GM18519 (cell line): ENCODE results near the gene SNAPC2.

Experiments used
- ATAC-seq: cut with Tn5 transposase; IDR thresholded peaks from one replicate; pipeline ENCODE4 v1.9.1; 2021; ENCODE audit warnings: mild to moderate bottlenecking, moderate library complexity; ENCODE audit not compliant: unreplicated experiment, low FRiP score

SNAPC2 gene

GRCh38 chr19:7962644-7963268 is 42.6 kb downstream of the SNAPC2 start:
- ATAC-seq = no peak

DNA sequence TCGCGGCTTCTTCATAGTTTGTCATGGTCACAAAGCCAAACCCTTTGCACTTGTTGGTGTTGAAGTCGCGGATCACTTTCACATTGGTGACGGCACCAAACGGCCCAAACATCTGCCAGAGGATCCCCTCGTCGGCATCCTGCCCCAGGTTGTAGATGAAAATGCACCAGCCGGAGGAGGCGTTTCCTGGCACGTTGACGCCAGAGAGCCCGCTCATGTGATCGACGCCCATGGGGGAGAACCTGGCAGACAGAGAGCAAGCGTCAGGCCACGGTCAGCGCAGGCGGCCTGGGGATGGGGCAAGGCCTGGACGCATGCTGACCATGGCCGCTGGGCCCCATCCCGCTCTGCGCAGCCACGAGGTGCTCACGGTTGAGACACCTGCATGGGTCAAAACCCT is 43.4 kb downstream of the SNAPC2 start:
- ATAC-seq = no peak

DNA sequence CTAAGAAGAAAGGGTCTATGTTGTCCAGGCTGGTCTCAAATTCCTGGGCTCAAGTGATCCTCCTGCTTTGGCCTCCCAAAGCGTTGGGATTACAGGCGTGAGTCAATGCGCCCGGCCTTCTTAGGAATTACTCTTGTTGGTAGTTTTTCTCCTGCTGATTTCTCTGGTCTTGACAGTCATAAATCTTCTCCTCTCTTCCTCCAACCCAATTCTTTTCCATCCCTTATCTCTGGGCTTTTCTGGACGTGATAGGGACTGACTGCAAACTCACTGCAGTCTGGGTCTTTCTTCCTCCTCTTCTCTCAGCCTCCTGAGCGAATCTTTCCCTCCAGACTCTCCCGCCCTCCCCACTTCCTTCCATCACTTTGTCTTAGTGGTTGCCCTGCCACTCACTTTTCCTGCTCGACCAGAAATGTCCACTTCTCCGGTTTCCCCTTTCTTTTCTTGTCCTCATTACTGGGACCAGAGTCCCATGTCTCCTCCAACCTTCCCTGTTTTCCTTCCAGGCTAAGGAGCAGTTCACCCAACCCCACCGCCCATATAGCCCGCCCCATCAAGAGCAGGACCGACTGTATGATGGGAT is 45.2 kb downstream of the SNAPC2 start:
- no peak for ATAC-seq

- no peak for ATAC-seq
These were observed 46.0 kb downstream of the SNAPC2 start for GRCh38 chr19:7965921-7966665.

- ATAC-seq = no peak
These were observed 48.1 kb downstream of the SNAPC2 start for GRCh38 chr19:7968008-7968795.

DNA sequence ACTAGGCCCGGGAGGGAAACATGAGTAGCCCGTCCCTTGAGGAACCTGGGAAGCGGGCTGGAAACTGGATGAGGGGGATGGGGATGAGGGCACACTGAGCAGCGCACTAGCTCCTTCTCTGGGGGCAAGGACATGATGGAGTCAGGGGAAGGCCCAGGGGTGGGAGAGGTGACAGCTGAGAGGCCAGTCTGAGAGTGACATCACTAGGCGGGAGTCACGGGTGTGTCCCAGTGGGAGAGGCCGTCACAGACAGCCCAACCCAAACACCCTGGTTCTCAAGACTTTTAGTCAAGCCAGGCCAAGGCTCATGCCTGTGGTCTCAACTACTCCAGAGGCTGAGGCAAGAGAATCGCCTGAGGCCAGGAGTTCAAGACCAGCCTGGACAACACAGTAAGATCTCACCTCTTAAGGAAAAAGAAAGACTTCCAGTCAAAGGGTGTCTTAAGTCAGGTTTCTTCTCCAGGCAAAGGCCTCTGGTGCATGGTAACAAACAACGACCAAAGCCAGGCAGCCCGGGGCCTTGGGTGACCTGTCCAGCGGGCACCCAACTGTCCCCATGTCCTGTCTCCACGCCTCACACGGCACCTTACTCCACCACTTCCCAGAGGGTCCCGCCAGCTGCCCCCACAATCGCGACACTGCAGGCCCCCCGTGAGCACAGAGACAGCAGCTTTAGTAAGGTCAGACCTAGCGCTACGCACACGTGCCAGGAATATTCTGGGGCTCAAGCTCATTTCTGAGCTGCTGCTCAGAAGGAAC is 48.8 kb downstream of the SNAPC2 start:
- no peak for ATAC-seq

- no peak for ATAC-seq
These were observed 49.4 kb downstream of the SNAPC2 start for GRCh38 chr19:7969555-7969939.

DNA sequence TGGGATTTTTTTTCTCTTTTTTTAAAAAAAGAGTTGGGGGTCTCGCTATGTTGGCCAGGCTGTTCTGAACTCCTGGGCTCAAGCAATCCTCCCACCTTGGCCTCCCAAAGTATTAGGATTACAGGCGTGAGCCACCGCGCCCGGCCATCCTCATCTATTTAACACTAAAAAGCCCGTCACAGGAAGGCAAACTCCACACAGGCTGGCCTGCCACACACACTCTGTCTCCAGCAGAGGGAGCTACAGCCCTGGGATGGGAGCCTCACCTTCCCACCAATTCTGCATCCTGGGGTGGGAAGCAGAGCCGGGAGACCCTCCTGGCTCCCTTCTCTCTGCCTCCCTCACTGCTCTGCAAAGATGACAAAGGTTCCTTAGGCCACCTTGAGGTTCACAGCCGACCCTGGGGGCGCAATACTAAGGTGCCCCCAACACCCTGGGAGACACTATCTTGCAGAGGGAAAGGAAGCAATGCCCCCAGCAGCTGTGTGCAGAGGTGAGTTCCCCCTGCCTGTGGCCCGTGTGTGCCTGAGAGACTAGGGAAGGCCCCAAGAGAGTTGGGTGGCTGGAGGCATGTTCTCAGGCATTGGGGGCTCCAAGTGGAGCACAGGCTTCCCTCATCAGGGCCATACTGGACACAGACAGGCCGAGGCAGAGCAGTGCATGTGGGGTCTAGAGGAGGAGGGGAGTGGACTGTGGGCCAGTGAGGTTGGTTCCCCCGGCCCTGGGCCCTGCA is 50.7 kb downstream of the SNAPC2 start:
- ATAC-seq = no peak

DNA sequence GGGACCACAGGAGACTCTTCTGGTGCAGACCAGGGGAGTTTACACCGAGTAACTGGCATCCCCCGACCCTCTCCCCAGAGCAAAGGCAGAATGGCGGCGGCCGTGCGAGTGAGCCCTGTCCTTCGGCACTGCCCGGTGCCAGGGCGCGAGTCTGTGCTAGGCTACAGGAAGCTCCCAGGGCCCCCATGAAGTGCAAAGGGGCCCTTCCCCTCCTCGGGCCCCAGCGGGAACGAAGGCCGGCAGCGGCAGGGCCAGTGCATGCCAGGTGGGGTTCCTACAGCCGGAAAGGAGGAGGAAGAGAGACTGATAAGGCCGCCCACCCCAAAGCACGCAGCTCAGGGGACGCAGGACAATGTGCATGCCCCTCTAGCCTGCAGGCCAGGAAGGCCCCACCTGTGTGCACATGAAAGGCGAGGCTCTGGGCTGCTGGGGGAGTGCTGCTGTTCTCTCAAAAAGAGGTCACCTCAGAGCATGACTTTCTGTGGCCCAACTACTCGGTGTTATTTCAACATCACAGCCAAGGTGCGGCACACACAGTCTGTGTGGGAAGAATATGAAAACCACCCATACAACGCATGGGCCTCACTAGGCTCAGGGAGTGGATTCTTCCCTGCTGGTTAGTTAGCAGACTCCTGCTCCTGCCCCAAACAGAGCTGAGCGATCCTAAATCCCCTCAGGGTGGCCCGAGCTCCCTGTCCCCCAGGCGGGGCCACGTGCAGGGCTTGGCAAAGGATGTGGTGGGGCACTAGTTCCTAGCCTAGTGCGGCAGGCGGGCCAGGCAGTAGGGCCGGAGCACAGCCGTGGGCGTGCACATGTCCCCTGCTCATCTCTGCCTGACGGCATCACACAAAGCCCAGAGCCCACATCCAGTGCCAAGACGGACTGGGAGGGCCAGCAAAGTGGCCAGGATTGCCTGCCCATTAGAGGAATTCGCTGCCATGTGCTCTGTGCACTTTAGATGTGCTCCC is 51.7 kb downstream of the SNAPC2 start:
- no peak for ATAC-seq
